Tongue (tissue), 2 donors: Measurements from ENCODE around the gene SIMC1. TPM values are rescaled to one million over a fixed set of nuclear protein-coding genes. Genes with fewer than 3 reads are reported as not detected.
"Not testable (repeated sequence)": the region's sequence is repeated elsewhere in the genome, so short reads cannot be mapped to it uniquely, and the experiment has no call there.

Experiments used
- DNase-seq: peaks from one replicate; pipeline ENCODE4 v3.0.0-alpha.2; 2015
- total RNA-seq: library from RNA; depleted of rRNA; stranded (reverse); fragments of >200 nt; gene quantifications from one replicate; pipeline ENCODE4 v1.2.3, GENCODE V29; 2014

The SIMC1 gene
- total RNA-seq = 6.8 TPM

GRCh38 chr5:176237971-176238644 is at the start of gene SIMC1:
Gene SIMC1, plus strand, starts transcription at chr5:176238424. Its CDS starts 85 bp downstream, at chr5:176238509.
- peak; percentile 16 for DNase-seq

- no peak for DNase-seq
These were observed 49.6 kb upstream of the SIMC1 start for GRCh38 chr5:176188506-176189193.

GRCh38 chr5:176189857-176190256 is 48.4 kb upstream of the SIMC1 start:
- DNase-seq = no peak

GRCh38 chr5:176190886-176191755 is 47.1 kb upstream of the SIMC1 start:
- DNase-seq = no peak

- DNase-seq = no peak
These were observed 46.0 kb upstream of the SIMC1 start for GRCh38 chr5:176192094-176192721.

- not testable (repeated sequence) for DNase-seq
These were observed 45.5 kb upstream of the SIMC1 start for GRCh38 chr5:176192722-176193117.

- DNase-seq = not testable (repeated sequence)
These were observed 44.6 kb upstream of the SIMC1 start for GRCh38 chr5:176193636-176194035.

GRCh38 chr5:176194238-176195083 is 43.8 kb upstream of the SIMC1 start:
- DNase-seq = not testable (repeated sequence)

GRCh38 chr5:176195084-176195413 is 43.2 kb upstream of the SIMC1 start:
- not testable (repeated sequence) for DNase-seq

GRCh38 chr5:176195487-176196207 is 42.6 kb upstream of the SIMC1 start:
- DNase-seq = not testable (repeated sequence)

- DNase-seq = not testable (repeated sequence)
These were observed 41.4 kb upstream of the SIMC1 start for GRCh38 chr5:176196781-176197180.

- DNase-seq = not testable (repeated sequence)
These were observed 40.9 kb upstream of the SIMC1 start for GRCh38 chr5:176197234-176197858.

- not testable (repeated sequence) for DNase-seq
These were observed 39.9 kb upstream of the SIMC1 start for GRCh38 chr5:176198299-176198698.

GRCh38 chr5:176198991-176199733 is 39.1 kb upstream of the SIMC1 start:
- DNase-seq = not testable (repeated sequence)

- DNase-seq = not testable (repeated sequence)
These were observed 38.3 kb upstream of the SIMC1 start for GRCh38 chr5:176199803-176200399.

GRCh38 chr5:176201811-176202210 is 36.4 kb upstream of the SIMC1 start:
- DNase-seq = no peak

- no peak for DNase-seq
These were observed 35.1 kb upstream of the SIMC1 start for GRCh38 chr5:176203086-176203485.

- not testable (repeated sequence) for DNase-seq
These were observed 34.7 kb upstream of the SIMC1 start for GRCh38 chr5:176203535-176203934.

- DNase-seq = not testable (repeated sequence)
These were observed 23.7 kb upstream of the SIMC1 start for GRCh38 chr5:176214466-176215021.
